ENCODE data around the gene RFX4. TPM values are rescaled to one million over a fixed set of nuclear protein-coding genes. Genes with fewer than 3 reads are reported as not detected.

The RFX4 gene
- total RNA-seq, 1 experiment from 2014 or later, result not detected

GRCh38 chr12:106601496-106601895, 18.7 kb downstream of the RFX4 start (continued):
- TF ChIP-seq REST (IDR thresholded peaks at IDR 0.05; ENCODE audit: low read depth) (no peak), CEBPB (IDR thresholded peaks at IDR 0.05; ENCODE audit: low read depth) (no peak), YY1 (IDR thresholded peaks at IDR 0.05; ENCODE audit: extremely low read depth, insufficient replicate concordance, low read depth, low read length) (no peak), RAD21 (IDR thresholded peaks at IDR 0.05; ENCODE audit: low read depth) (no peak), SP1 (IDR thresholded peaks at IDR 0.05; ENCODE audit: low read depth) (no peak), FOSL1 (IDR thresholded peaks at IDR 0.05; ENCODE audit: low read depth) (no peak)

- Histone ChIP-seq H3K4me2 (ENCODE audit: low read length) (no peak overlapping the region), H4K20me1 (ENCODE audit: insufficient read depth) (no peaks in the 10 kb centered on the region), H3K79me2 (ENCODE audit: insufficient read depth, low read length) (no peaks in the 10 kb centered on the region), H3K4me3 (replicated peaks in 1 of 2; ENCODE audit: low read depth in 1 of 2, low read length in 2 of 2) (no peak overlapping the region), H3K4me1 (ENCODE audit: control insufficient read depth in 1 of 2, insufficient read depth in 2 of 2, low read length in 2 of 2) (no peaks in the 10 kb centered on the region), H2AFZ (ENCODE audit: low read depth, low read length, poor library complexity, severe bottlenecking) (no peak overlapping the region), H3K9ac (ENCODE audit: low read length) (no peak overlapping the region), H3K9me2 (ENCODE audit: insufficient read depth) (no peaks in the 10 kb centered on the region), H3K36me3 (ENCODE audit: control insufficient read depth in 1 of 2, insufficient read depth in 2 of 2, low read length in 2 of 2) (no peaks in the 10 kb centered on the region), H3K27ac (ENCODE audit: low read depth, low read length) (no peak overlapping the region), H3K9me3 (ENCODE audit: control insufficient read depth in 1 of 2, insufficient read depth in 1 of 2, low read depth in 1 of 2, low read length in 2 of 2) (no peaks in the 10 kb centered on the region), H3K27me3 (ENCODE audit: insufficient read depth, low read length) (no peaks in the 10 kb centered on the region)
- no TSS peak for BruUV-seq (replicated peaks)
- POLR2A ChIA-PET, result no interaction called here
- no peak for TF ChIP-seq SP1 (IDR thresholded peaks at IDR 0.05; ENCODE audit: low read depth)
- TF ChIP-seq MAX (IDR thresholded peaks at IDR 0.05), result no peak
- TF ChIP-seq JUND (IDR thresholded peaks at IDR 0.05), result no peak
- TF ChIP-seq SRF (IDR thresholded peaks at IDR 0.05; ENCODE audit: low read depth), result no peak
- no peak for TF ChIP-seq RAD21 (IDR thresholded peaks at IDR 0.05; ENCODE audit: low read depth)
- TF ChIP-seq ZNF274 (IDR thresholded peaks at IDR 0.05; ENCODE audit: low read depth, low read length), result no peak
- TF ChIP-seq, protein P1, sequence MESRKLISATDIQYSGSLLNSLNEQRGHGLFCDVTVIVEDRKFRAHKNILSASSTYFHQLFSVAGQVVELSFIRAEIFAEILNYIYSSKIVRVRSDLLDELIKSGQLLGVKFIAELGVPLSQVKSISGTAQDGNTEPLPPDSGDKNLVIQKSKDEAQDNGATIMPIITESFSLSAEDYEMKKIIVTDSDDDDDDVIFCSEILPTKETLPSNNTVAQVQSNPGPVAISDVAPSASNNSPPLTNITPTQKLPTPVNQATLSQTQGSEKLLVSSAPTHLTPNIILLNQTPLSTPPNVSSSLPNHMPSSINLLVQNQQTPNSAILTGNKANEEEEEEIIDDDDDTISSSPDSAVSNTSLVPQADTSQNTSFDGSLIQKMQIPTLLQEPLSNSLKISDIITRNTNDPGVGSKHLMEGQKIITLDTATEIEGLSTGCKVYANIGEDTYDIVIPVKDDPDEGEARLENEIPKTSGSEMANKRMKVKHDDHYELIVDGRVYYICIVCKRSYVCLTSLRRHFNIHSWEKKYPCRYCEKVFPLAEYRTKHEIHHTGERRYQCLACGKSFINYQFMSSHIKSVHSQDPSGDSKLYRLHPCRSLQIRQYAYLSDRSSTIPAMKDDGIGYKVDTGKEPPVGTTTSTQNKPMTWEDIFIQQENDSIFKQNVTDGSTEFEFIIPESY (IDR thresholded peaks at IDR 0.05; ENCODE audit: extremely low read depth, insufficient replicate concordance, low read length), result no peak
- TF ChIP-seq EZH2phosphoT487 (IDR thresholded peaks at IDR 0.05; ENCODE audit: borderline replicate concordance), result no peak
- TF ChIP-seq FOSL1 (IDR thresholded peaks at IDR 0.05; ENCODE audit: low read depth), result no peak
- TF ChIP-seq ATF3 (IDR thresholded peaks at IDR 0.05), result no peak
- no peak for TF ChIP-seq POLR2AphosphoS5 (IDR thresholded peaks at IDR 0.05; ENCODE audit: low read depth, low read length)
- TF ChIP-seq ELF1 (IDR thresholded peaks at IDR 0.05; ENCODE audit: borderline replicate concordance, low read depth), result no peak
- ATAC-seq (no peak), DNase-seq (ENCODE audit: low read depth, low spot score) (no peak)
- intact Hi-C loops (cut with micrococcal nuclease), result no loop called here
- RAD21 ChIA-PET (ENCODE audit: low non-redundant PET in 1 of 2, low total read pairs in 2 of 2, uncharacterized antibody in 2 of 2, unreplicated experiment in 2 of 2), result no interaction called here
- CTCF ChIA-PET, result no interaction called here
These were observed 19.3 kb downstream of the RFX4 start for GRCh38 chr12:106602076-106602475.

Data from HCT116 (cell line).